Hepatocyte (in vitro differentiated cells): ENCODE results near the gene GPHN.

ENCODE experiments used
- CTCF ChIP-seq: fragments of 200-600 bp; sonication (generic); IDR thresholded peaks from 2 replicates; pipeline ENCODE4 v1.5.1; 2016; ENCODE audit warnings: antibody characterized with exemption, mild to moderate bottlenecking; ENCODE audit not compliant: poor library complexity
- EZH2phosphoT487 ChIP-seq: fragments of 200-600 bp; sonication (generic); IDR thresholded peaks from one replicate; pipeline ENCODE4 v1.6.1; 2018; ENCODE audit warnings: antibody characterized with exemption, mild to moderate bottlenecking, low read depth, moderate library complexity; ENCODE audit not compliant: unreplicated experiment, severe bottlenecking

GRCh38 chr14:66600416-66600815, 92.5 kb downstream of the GPHN start:
- TF ChIP-seq CTCF = no peak
- TF ChIP-seq EZH2phosphoT487 = no peak
